ENCODE results near the gene CCDC83.
"Not testable (repeated sequence)": the region's sequence is repeated elsewhere in the genome, so short reads cannot be mapped to it uniquely, and the experiment has no call there.

Gene CCDC83

GRCh38 chr11:85840932-85841331 is 14.3 kb upstream of the CCDC83 start:
- DNase-seq, result not testable (repeated sequence)

GRCh38 chr11:85843929-85844328 is 11.3 kb upstream of the CCDC83 start:
- no peak for DNase-seq

GRCh38 chr11:85844439-85845123 is 10.6 kb upstream of the CCDC83 start:
- no peak for DNase-seq

- DNase-seq, result no peak
Observed at GRCh38 chr11:85845124-85845631, 10.0 kb upstream of the CCDC83 start.

- no peak for DNase-seq
Observed at GRCh38 chr11:85847436-85847835, 7.7 kb upstream of the CCDC83 start.

- no peak for DNase-seq
Observed at GRCh38 chr11:85848006-85848405, 7.2 kb upstream of the CCDC83 start.

GRCh38 chr11:85848556-85848955 is 6.6 kb upstream of the CCDC83 start:
- no peak for DNase-seq

DNA sequence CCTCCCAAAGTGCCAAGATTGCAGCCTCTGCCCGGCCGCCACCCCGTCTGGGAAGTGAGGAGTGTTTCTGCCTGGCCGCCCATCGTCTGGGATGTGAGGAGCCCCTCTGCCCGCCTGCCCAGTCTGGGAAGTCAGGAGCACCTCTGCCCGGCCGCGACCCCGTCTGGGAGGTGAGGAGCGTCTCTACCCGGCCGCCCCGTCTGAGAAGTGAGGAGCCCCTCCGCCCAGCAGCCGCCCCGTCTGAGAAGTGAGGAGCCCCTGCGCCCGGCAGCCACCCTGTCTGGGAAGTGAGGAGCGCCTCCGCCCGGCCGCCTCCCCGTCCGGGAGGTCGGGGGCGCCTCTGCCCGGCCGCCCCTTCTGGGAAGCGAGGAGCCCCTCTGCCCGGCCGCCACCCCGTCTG is 2.4 kb upstream of the CCDC83 start:
- DNase-seq, result not testable (repeated sequence)

GRCh38 chr11:85853541-85853940 is 1.6 kb upstream of the CCDC83 start:
- DNase-seq, result not testable (repeated sequence)

DNA sequence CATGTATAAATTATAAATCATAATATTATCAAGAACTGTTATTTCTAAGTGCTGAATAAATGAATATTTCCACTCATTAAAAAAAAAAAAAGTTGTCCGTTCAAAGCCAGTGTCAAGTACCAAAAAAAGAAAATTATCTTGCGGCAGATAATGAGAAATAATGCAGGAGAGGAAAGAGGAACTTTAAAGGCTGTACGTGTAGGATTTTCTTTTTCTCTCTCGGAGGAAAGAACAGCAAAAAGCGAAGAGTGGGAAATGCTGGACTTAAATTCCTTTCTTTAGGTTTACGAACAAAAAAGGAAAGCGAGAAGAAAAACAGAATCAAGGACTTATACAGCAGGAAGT is 999 bp upstream of the CCDC83 start:
- no peak for DNase-seq

DNA sequence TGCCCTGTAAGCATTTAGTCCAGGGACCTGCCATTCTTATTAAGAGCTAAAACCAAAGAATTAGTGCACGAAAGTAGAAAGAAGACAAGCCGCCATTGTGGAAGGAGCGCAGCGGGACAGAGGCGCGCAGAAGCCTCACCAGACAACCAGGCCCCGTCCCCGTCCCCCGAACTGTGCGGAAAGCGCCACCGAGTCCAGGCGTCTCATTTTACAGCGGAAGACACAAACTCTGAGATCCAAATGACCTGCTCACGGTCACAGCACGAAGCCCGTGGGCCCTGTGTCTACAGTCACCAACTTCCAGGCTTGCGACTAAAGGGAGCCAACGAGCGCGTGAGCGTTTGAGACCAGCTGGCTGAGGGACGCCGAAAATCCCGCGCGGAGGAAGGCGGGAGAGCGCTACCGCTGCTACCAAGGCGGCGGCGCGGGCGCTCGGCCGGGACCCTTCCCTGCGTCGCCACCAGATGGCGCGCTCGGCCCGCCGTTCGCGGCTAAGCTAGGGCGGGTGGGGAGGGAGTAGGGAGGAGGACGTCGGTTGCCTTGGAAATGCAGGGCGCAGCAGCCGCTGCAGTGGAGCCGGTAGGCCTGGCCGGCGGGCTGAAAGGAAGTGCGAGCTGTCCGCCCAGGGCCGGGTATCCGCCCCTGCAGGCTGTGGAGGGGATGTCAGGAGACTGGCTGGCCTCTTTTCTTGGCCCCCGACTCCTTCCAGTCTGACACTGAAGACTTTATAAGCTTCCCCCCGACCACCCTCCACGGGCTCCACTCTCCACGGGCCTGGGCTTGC is 434 bp upstream of the CCDC83 start:
- DNase-seq, result peak; percentile 84

GRCh38 chr11:85857098-85857497 is 1.9 kb downstream of the CCDC83 start:
- no peak for DNase-seq

DNA sequence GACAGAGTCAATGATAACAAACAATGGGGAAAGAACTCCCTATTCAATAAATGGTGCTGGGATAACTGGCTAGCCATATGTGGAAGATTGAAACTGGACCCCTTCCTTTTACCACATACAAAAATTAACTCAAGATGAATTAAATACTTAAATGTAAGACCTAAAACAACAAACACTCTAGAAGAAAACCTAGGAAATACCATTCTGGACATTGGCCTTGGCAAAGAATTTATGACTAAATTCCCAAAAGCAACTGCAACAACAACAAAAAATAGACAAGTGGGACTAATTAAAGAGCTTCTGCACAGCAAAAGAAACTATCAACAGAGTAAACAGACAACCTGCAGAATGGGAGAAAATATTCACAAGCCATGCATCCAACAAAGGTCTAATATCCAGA is 4.4 kb downstream of the CCDC83 start:
- DNase-seq, result not testable (repeated sequence)

- DNase-seq, result no peak
Observed at GRCh38 chr11:85863855-85864254, 8.7 kb downstream of the CCDC83 start.

DNA sequence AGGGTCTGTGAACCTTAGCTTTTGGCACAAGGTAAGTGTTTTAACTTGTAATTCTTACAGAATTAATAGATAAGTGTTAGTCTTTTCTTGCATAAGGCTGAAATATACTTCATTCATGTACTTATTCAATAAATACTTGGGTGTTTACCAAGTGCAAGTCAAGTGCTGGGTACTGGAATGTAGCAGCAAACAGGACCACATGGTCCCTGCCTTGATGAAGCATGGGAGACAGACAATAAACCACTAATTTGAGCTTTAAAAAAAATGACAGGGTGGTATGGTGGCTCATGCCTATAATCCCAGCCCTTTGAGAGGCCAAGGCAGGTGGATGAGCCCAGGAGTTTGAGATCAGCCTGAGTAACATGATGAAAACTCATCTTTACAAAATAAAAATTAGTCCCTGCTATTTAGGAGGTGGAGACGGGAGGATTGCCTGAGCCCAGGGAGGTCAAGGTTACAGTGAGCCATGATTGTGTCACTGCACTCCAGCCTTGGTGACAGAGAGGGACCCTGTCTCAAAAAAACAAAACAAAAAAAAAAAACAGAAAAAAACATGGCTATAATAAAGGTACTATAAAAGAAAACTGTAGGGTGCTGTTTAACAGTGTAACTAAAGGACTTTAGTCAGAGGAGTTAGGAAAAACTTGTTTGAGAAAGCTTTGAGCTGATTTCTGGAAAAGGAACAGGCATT is 11.1 kb downstream of the CCDC83 start:
- DNase-seq, result no peak

- no peak for DNase-seq
Observed at GRCh38 chr11:85867751-85868150, 12.6 kb downstream of the CCDC83 start.

DNA sequence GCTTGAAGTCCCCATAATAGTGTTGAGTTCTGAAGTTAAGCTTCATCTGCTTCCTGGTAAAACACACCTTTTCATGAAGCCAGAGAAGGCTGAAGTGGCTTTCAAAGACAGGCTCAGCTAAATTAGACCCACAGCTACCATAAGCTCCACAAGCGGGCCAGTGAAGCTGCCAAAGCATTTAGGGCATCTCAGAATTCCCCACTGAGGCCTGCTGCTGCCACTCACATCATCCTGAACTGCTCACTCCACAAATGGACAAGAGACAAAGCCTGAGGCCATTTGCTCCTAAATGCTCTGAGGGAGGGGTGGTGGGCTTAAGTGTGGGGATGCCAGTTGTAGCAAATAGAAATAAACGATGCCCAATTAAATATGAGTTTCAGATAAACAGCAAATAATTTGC is 14.6 kb downstream of the CCDC83 start:
- DNase-seq, result no peak

DNA sequence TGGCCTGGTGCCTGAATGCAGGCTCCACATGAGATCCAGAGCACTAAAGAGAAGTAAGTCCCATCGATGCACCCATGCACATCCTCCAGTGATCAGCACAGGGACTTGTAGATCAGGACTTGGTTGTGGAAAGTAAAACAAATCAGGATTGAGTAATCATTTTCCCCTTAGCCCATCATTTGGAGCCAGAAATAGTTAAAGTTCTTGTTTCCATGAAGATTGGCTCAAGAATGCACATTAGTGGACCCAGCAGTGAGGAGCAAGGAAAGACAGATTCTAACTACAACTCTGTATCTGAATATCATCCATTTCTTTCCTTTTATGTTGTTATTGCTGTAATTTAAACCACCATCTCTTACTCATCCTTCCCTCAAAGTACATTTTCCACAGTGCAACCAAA is 19.1 kb downstream of the CCDC83 start:
- no peak for DNase-seq

DNA sequence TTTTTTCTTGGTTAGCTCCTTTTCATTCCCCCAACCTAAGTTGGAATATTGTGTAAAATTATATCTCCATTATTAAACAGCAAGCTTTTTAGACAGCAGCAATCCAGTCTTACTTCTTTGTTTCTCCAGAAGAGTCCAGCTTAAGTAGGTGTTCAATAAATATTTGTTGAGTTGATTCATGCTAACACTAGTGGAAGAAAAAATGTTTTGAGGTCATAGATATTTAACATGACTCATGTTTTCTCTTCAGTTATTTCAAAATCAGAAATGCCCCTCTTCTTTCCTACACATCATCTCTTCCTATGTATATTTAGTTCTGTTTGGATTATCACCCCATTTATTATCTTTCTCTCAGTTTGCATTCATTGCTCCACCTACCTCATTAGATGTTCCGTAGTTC is 20.3 kb downstream of the CCDC83 start:
- DNase-seq, result no peak

DNA sequence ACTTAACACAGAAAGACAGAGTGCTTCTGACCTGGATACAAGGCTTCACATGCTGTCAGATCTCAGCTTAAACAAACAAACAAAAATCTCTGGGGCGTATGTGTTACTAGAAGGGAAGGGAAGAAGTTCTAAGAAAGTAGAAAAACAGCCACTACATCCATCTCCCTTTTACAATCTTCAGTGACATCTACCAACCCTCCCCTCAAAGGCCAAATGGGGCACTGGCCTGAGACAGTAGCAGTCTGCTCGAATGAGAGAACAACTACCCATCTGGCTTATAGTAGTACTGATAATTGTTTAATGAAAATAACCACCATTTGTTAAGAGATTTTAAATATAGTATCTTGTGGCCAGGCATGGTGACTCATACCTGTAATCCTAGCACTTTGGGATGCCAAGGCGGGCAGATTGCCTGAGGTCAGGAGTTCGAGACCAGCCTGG is 29.4 kb downstream of the CCDC83 start:
- no peak for DNase-seq

GRCh38 chr11:85886089-85887056 is 31.2 kb downstream of the CCDC83 start:
- DNase-seq, result no peak

- no peak for DNase-seq
Observed at GRCh38 chr11:85889108-85889507, 33.9 kb downstream of the CCDC83 start.
